WTC11 (cell line): Measurements from ENCODE around the gene OTUD3. TPM values are rescaled to one million over a fixed set of nuclear protein-coding genes. Genes with fewer than 3 reads are reported as not detected.

ENCODE experiments used
- AR ChIP-seq: fragments of 250-450 bp; sonication (Bioruptor Pico); IDR thresholded peaks from 2 replicates; pipeline ENCODE4 v1.9.0; 2021; ENCODE audit warnings: mild to moderate bottlenecking
- ATF1 ChIP-seq: sonication (generic); formaldehyde crosslinking; IDR thresholded peaks from 2 replicates; pipeline ENCODE4 v1.8.1; 2023; ENCODE audit warnings: mild to moderate bottlenecking, moderate library complexity, missing genetic modification reagents
- ATF6 ChIP-seq: sonication (generic); formaldehyde crosslinking; IDR thresholded peaks from 2 replicates; pipeline ENCODE4 v1.8.1; 2023; ENCODE audit warnings: mild to moderate bottlenecking, missing genetic modification reagents
- CREM ChIP-seq: sonication (generic); formaldehyde crosslinking; IDR thresholded peaks from 2 replicates; pipeline ENCODE4 v1.8.1; 2022; ENCODE audit warnings: mild to moderate bottlenecking, missing genetic modification reagents, moderate library complexity
- CTCF ChIP-seq: fragments of 200-600 bp; IDR thresholded peaks from 2 replicates; pipeline ENCODE4 v1.8.0; 2022; ENCODE audit warnings: antibody characterized with exemption
- EMX1 ChIP-seq: fragments of 250-450 bp; sonication (Bioruptor Pico); IDR thresholded peaks from 2 replicates; pipeline ENCODE4 v1.8.0; 2021; ENCODE audit warnings: mild to moderate bottlenecking
- ETV6 ChIP-seq: sonication (generic); formaldehyde crosslinking; IDR thresholded peaks from 2 replicates; pipeline ENCODE4 v1.8.1; 2022; ENCODE audit warnings: mild to moderate bottlenecking, missing genetic modification reagents
- FOXJ3 ChIP-seq: sonication (generic); formaldehyde crosslinking; IDR thresholded peaks from 2 replicates; pipeline ENCODE4 v1.9.0; 2021; ENCODE audit warnings: missing genetic modification reagents, mild to moderate bottlenecking, borderline replicate concordance
- FOXP4 ChIP-seq: sonication (generic); formaldehyde crosslinking; IDR thresholded peaks from 2 replicates; pipeline ENCODE4 v1.8.0; 2022; ENCODE audit warnings: mild to moderate bottlenecking, missing genetic modification reagents
- GABPB1 ChIP-seq: sonication (generic); formaldehyde crosslinking; IDR thresholded peaks from 2 replicates; pipeline ENCODE4 v1.8.1; 2023; ENCODE audit warnings: mild to moderate bottlenecking, missing genetic modification reagents
- HMGA2 ChIP-seq: fragments of 250-450 bp; sonication (Bioruptor Pico); IDR thresholded peaks from 2 replicates; pipeline ENCODE4 v1.4.0; 2021; ENCODE audit warnings: mild to moderate bottlenecking, moderate library complexity
- HMGXB4 ChIP-seq: sonication (generic); formaldehyde crosslinking; IDR thresholded peaks from 2 replicates; pipeline ENCODE4 v1.8.1; 2023; ENCODE audit warnings: mild to moderate bottlenecking, moderate library complexity, missing genetic modification reagents
- IRF2 ChIP-seq: sonication (generic); formaldehyde crosslinking; IDR thresholded peaks from 2 replicates; pipeline ENCODE4 v1.8.0; 2022; ENCODE audit warnings: low read depth, missing genetic modification reagents, borderline replicate concordance
- NR1H2 ChIP-seq: sonication (generic); formaldehyde crosslinking; IDR thresholded peaks from 2 replicates; pipeline ENCODE4 v1.9.0; 2021; ENCODE audit warnings: mild to moderate bottlenecking, moderate library complexity, missing genetic modification reagents
- NR3C1 ChIP-seq: sonication (generic); formaldehyde crosslinking; conservative IDR thresholded peaks from 2 replicates; pipeline ENCODE4 v1.8.1; 2023; ENCODE audit warnings: low read depth, mild to moderate bottlenecking, missing genetic modification reagents
- TCF7 ChIP-seq: sonication (generic); formaldehyde crosslinking; IDR thresholded peaks from 2 replicates; pipeline ENCODE4 v1.8.0; 2022; ENCODE audit warnings: mild to moderate bottlenecking, low read depth, missing genetic modification reagents, moderate library complexity
- TP53 ChIP-seq: sonication (generic); formaldehyde crosslinking; IDR thresholded peaks from 2 replicates; pipeline ENCODE4 v1.8.1; 2023; ENCODE audit warnings: mild to moderate bottlenecking, missing genetic modification reagents
- USF2 ChIP-seq: sonication (generic); formaldehyde crosslinking; IDR thresholded peaks from 2 replicates; pipeline ENCODE4 v1.8.1; 2023; ENCODE audit warnings: mild to moderate bottlenecking, missing genetic modification reagents, moderate library complexity
- ZBTB21 ChIP-seq: sonication (generic); formaldehyde crosslinking; IDR thresholded peaks from 2 replicates; pipeline ENCODE4 v1.8.1; 2023; ENCODE audit warnings: mild to moderate bottlenecking, missing genetic modification reagents, borderline replicate concordance
- ZNF138 ChIP-seq: sonication (generic); formaldehyde crosslinking; conservative IDR thresholded peaks from 2 replicates; pipeline ENCODE4 v1.8.1; 2022; ENCODE audit warnings: mild to moderate bottlenecking, moderate library complexity, missing genetic modification reagents
- ZSCAN18 ChIP-seq: fragments of 250-450 bp; sonication (Bioruptor Pico); IDR thresholded peaks from 2 replicates; pipeline ENCODE4 v2.1.2; 2022; ENCODE audit warnings: mild to moderate bottlenecking, moderate library complexity
- total RNA-seq: library from RNA; stranded (reverse); gene quantifications from 3 replicates; pipeline ENCODE4 v1.2.3, GENCODE V29; 2021
- TF ChIP-seq, protein P1 (sequence below): sonication (generic); formaldehyde crosslinking; IDR thresholded peaks from 2 replicates; pipeline ENCODE4 v1.8.0; 2023; ENCODE audit warnings: missing genetic modification reagents
- TF ChIP-seq, protein P2 (sequence below): sonication (generic); formaldehyde crosslinking; IDR thresholded peaks from 2 replicates; pipeline ENCODE4 v1.8.1; 2022; ENCODE audit warnings: mild to moderate bottlenecking, moderate library complexity, missing genetic modification reagents

Gene OTUD3
- total RNA-seq, 1 experiment from 2014 or later, result 16.1 TPM

DNA sequence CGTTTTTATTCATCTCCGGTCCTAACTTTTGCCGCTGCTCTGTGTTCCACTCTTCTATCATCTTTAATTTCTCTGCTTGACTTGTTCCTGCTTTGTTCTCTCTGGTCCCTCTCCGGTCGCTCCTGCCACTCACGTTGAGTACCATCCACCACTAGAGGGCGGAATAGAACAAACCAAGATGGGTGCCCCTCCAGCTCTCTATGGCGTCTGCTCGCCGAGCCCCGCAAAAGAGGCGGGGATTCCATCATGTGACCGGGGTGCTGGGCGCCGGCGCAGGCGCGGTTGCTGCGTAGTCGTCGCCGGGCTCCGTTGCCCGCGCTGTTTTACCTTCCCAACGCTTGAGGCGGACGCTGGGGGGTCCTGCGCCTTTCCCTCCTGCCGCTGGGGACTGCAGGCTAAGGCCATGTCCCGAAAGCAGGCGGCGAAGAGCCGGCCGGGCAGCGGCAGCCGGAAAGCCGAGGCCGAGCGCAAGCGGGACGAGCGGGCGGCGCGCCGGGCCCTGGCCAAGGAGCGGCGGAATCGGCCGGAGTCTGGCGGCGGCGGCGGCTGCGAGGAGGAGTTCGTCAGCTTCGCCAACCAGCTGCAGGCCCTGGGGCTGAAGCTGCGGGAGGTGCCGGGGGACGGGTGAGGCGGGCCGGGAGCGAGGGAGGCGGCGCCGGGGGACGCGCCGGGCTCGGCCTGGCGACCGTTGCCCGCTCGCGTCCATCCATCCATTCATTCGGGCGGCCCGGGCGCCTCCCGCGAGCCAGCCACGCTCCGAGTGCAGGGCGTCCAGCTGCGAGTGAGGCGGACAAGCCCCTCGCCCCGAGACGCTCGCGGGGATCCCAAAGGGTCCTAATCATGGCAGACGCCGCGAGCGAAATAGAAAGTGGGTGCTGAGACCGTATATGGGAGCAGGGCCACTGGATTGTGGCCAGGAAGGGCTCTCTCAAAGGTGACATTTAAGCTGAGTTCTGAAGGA is at the start of gene OTUD3 (continued):
- TF ChIP-seq CTCF (peak; percentile 77), IRF2 (0 out of 2 replicates have a peak, but pooled peaks have one; percentile 71), ETV6 (CRISPR knock-in tag) (peak; percentile 73), ZNF138 (CRISPR knock-in tag) (no peak), USF2 (peak; percentile 97), NR1H2 (CRISPR knock-in tag) (no peak), TP53 (CRISPR knock-in tag) (0 out of 2 replicates have a peak, but pooled peaks have one; percentile 4), HMGXB4 (CRISPR knock-in tag) (peak; percentile 98), FOXJ3 (CRISPR knock-in tag) (no peak), ZSCAN18 (CRISPR knock-in tag) (no peak), HMGA2 (no peak), ATF1 (CRISPR knock-in tag) (peak; percentile 31; the same call in 1 of the 2 replicates), GABPB1 (peak; percentile 45; the same call in 1 of the 2 replicates), AR (CRISPR knock-in tag) (no peak), CREM (peak; percentile 86), ZBTB21 (0 out of 2 replicates have a peak, but pooled peaks have one; percentile 16), ATF6 (CRISPR knock-in tag) (no peak), FOXP4 (CRISPR knock-in tag) (peak; percentile 47; the same call in 1 of the 2 replicates), NR3C1 (CRISPR knock-in tag) (no peak), EMX1 (CRISPR knock-in tag) (no peak), TCF7 (CRISPR knock-in tag) (peak; percentile 25; the same call in 1 of the 2 replicates)
- TF ChIP-seq, protein P1, sequence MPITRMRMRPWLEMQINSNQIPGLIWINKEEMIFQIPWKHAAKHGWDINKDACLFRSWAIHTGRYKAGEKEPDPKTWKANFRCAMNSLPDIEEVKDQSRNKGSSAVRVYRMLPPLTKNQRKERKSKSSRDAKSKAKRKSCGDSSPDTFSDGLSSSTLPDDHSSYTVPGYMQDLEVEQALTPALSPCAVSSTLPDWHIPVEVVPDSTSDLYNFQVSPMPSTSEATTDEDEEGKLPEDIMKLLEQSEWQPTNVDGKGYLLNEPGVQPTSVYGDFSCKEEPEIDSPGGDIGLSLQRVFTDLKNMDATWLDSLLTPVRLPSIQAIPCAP (CRISPR knock-in tag), result peak; percentile 52; the same call in 1 of the 2 replicates
- TF ChIP-seq, protein P2, sequence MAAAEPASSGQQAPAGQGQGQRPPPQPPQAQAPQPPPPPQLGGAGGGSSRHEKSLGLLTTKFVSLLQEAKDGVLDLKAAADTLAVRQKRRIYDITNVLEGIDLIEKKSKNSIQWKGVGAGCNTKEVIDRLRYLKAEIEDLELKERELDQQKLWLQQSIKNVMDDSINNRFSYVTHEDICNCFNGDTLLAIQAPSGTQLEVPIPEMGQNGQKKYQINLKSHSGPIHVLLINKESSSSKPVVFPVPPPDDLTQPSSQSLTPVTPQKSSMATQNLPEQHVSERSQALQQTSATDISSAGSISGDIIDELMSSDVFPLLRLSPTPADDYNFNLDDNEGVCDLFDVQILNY (CRISPR knock-in tag), result peak; percentile 84
